ENCODE data around the gene SLC28A1. TPM values are rescaled to one million over a fixed set of nuclear protein-coding genes. Genes with fewer than 3 reads are reported as not detected.

Gene SLC28A1
- total and polyA plus RNA-seq, 4 donors = 0.09 to 39.7 (median 18.3) TPM

DNA sequence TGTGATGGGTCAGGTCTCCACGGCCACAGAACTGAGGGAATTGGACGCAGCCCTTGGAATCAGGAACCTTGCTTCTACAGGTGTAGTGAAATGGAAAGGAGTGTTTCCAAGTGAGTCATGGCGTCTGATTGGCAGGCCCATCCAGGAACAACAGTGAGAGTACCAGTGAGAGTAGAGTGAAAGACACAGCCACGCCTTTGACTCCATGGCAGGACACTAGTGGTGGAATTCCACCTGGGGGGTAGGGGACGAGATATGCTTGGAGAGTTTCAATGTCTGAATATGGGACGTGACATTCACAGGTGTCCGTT is 3.0 kb upstream of the SLC28A1 start:
- DNase-seq (ENCODE audit: low spot score) = no peak
- no peak overlapping the region for H3K27ac ChIP-seq (ENCODE audit: low read depth in 1 of 2, low read length in 2 of 2)
- TF ChIP-seq JUND (IDR thresholded peaks at IDR 0.05) (no peak), RXRA (IDR thresholded peaks at IDR 0.05) (no peak), FOXA1 (IDR thresholded peaks at IDR 0.05) (no peak), HNF4G (IDR thresholded peaks at IDR 0.05) (no peak), FOXA2 (IDR thresholded peaks at IDR 0.05) (no peak), GABPA (IDR thresholded peaks at IDR 0.05 in 1 of 2, conservative IDR thresholded peaks at IDR 0.05 in 1 of 2) (no peak), TAF1 (conservative IDR thresholded peaks at IDR 0.05) (no peak)
- TF ChIP-seq, protein P1, sequence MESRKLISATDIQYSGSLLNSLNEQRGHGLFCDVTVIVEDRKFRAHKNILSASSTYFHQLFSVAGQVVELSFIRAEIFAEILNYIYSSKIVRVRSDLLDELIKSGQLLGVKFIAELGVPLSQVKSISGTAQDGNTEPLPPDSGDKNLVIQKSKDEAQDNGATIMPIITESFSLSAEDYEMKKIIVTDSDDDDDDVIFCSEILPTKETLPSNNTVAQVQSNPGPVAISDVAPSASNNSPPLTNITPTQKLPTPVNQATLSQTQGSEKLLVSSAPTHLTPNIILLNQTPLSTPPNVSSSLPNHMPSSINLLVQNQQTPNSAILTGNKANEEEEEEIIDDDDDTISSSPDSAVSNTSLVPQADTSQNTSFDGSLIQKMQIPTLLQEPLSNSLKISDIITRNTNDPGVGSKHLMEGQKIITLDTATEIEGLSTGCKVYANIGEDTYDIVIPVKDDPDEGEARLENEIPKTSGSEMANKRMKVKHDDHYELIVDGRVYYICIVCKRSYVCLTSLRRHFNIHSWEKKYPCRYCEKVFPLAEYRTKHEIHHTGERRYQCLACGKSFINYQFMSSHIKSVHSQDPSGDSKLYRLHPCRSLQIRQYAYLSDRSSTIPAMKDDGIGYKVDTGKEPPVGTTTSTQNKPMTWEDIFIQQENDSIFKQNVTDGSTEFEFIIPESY (IDR thresholded peaks at IDR 0.05) = no peak
- TF ChIP-seq, protein P2, sequence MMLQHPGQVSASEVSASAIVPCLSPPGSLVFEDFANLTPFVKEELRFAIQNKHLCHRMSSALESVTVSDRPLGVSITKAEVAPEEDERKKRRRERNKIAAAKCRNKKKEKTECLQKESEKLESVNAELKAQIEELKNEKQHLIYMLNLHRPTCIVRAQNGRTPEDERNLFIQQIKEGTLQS (IDR thresholded peaks at IDR 0.05) = no peak
- TF ChIP-seq, protein P3, sequence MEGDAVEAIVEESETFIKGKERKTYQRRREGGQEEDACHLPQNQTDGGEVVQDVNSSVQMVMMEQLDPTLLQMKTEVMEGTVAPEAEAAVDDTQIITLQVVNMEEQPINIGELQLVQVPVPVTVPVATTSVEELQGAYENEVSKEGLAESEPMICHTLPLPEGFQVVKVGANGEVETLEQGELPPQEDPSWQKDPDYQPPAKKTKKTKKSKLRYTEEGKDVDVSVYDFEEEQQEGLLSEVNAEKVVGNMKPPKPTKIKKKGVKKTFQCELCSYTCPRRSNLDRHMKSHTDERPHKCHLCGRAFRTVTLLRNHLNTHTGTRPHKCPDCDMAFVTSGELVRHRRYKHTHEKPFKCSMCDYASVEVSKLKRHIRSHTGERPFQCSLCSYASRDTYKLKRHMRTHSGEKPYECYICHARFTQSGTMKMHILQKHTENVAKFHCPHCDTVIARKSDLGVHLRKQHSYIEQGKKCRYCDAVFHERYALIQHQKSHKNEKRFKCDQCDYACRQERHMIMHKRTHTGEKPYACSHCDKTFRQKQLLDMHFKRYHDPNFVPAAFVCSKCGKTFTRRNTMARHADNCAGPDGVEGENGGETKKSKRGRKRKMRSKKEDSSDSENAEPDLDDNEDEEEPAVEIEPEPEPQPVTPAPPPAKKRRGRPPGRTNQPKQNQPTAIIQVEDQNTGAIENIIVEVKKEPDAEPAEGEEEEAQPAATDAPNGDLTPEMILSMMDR (IDR thresholded peaks at IDR 0.05; ENCODE audit: low read depth, low read length, missing input control) = no peak
- TF ChIP-seq, protein P4, sequence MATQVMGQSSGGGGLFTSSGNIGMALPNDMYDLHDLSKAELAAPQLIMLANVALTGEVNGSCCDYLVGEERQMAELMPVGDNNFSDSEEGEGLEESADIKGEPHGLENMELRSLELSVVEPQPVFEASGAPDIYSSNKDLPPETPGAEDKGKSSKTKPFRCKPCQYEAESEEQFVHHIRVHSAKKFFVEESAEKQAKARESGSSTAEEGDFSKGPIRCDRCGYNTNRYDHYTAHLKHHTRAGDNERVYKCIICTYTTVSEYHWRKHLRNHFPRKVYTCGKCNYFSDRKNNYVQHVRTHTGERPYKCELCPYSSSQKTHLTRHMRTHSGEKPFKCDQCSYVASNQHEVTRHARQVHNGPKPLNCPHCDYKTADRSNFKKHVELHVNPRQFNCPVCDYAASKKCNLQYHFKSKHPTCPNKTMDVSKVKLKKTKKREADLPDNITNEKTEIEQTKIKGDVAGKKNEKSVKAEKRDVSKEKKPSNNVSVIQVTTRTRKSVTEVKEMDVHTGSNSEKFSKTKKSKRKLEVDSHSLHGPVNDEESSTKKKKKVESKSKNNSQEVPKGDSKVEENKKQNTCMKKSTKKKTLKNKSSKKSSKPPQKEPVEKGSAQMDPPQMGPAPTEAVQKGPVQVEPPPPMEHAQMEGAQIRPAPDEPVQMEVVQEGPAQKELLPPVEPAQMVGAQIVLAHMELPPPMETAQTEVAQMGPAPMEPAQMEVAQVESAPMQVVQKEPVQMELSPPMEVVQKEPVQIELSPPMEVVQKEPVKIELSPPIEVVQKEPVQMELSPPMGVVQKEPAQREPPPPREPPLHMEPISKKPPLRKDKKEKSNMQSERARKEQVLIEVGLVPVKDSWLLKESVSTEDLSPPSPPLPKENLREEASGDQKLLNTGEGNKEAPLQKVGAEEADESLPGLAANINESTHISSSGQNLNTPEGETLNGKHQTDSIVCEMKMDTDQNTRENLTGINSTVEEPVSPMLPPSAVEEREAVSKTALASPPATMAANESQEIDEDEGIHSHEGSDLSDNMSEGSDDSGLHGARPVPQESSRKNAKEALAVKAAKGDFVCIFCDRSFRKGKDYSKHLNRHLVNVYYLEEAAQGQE (IDR thresholded peaks at IDR 0.05) = no peak
- TF ChIP-seq, protein P5, sequence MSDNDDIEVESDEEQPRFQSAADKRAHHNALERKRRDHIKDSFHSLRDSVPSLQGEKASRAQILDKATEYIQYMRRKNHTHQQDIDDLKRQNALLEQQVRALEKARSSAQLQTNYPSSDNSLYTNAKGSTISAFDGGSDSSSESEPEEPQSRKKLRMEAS (IDR thresholded peaks at IDR 0.05) = no peak

DNA sequence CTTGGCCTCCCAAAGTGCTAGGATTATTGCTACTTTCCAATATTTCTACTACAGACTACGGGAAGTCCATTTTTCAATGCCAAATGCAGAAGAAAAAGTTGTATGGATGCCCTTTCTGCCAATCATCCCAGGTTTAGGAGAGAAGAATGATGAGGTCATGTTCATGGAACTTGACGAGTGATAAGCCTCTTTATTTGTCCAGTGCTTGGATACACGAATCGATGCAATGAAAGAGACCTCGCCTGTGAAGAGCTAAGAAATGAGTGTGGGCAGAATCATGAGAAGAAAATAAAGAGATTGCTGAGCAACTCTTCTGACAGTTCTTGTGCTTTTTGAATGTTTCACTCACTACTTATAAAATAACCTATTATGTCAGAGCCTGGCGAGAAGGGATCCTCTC is 996 bp upstream of the SLC28A1 start:
- 33% methylated on average over 6 of the region's 6 CpGs for WGBS
- H3K9me3 ChIP-seq (ENCODE audit: control insufficient read depth in 4 of 4, low read length in 3 of 4) = no peaks in the 10 kb centered on the region
- peaks cover 5 to 33% (median 12%) of the 10 kb centered on the region in 4 donors for H3K4me1 ChIP-seq (ENCODE audit: control insufficient read depth in 4 of 4, insufficient read depth in 4 of 4, low read length in 3 of 4)
- no peak overlapping the region for H3K4me3 ChIP-seq (ENCODE audit: low read depth in 1 of 3, low read length in 3 of 3)
- H3K27ac ChIP-seq (ENCODE audit: low read depth in 1 of 2, low read length in 2 of 2) = peak overlapping the region; percentile 93 to 99
- H3K27me3 ChIP-seq (ENCODE audit: control insufficient read depth in 4 of 4, insufficient read depth in 4 of 4, low read length in 3 of 4) = no peaks in the 10 kb centered on the region
- peaks cover 0 to 4% (median 0%) of the 10 kb centered on the region in 4 donors for H3K36me3 ChIP-seq (ENCODE audit: control insufficient read depth in 4 of 4, insufficient read depth in 3 of 4, low read depth in 1 of 4, low read length in 3 of 4)
- no peak for DNase-seq (ENCODE audit: low spot score)
- peak overlapping the region; percentile 65 to 95 for H3K9ac ChIP-seq (ENCODE audit: low read depth in 1 of 2, low read length in 2 of 2)
- TF ChIP-seq, protein P3 (IDR thresholded peaks at IDR 0.05; ENCODE audit: low read depth, low read length, missing input control) = no peak
- TF ChIP-seq, protein P2 (IDR thresholded peaks at IDR 0.05) = peak; percentile 65
- TF ChIP-seq, protein P1 (IDR thresholded peaks at IDR 0.05) = no peak
- TF ChIP-seq RXRA (IDR thresholded peaks at IDR 0.05) (no peak), JUND (IDR thresholded peaks at IDR 0.05) (peak; percentile 79 to 82), HNF4A (conservative IDR thresholded peaks at IDR 0.05) (no peak), EGR1 (IDR thresholded peaks at IDR 0.05; ENCODE audit: low read depth in 2 of 2) (no peak), RAD21 (IDR thresholded peaks at IDR 0.05) (peak in 1 of 2 donors; percentile 38), FOXA1 (IDR thresholded peaks at IDR 0.05) (no peak), SP1 (IDR thresholded peaks at IDR 0.05) (peak; percentile 41)

More for the DNA sequence above, 3.0 kb upstream of the SLC28A1 start:
- Histone ChIP-seq H3K9me3 (ENCODE audit: control insufficient read depth in 4 of 4, low read length in 3 of 4) (no peaks in the 10 kb centered on the region), H3K4me1 (ENCODE audit: control insufficient read depth in 4 of 4, insufficient read depth in 4 of 4, low read length in 3 of 4) (peaks cover 0 to 14% (median 8%) of the 10 kb centered on the region in 4 donors), H3K4me3 (ENCODE audit: low read depth in 1 of 3, low read length in 3 of 3) (no peak overlapping the region), H3K36me3 (ENCODE audit: control insufficient read depth in 4 of 4, insufficient read depth in 3 of 4, low read depth in 1 of 4, low read length in 3 of 4) (no peaks in the 10 kb centered on the region), H3K27me3 (ENCODE audit: control insufficient read depth in 4 of 4, insufficient read depth in 4 of 4, low read length in 3 of 4) (no peaks in the 10 kb centered on the region), H3K9ac (ENCODE audit: low read depth in 1 of 2, low read length in 2 of 2) (no peak overlapping the region)
- WGBS = 92% methylated on average over 7 of the region's 7 CpGs
